SJCRH30 (cell line): ENCODE results near the gene UBE2E2. TPM values are rescaled to one million over a fixed set of nuclear protein-coding genes. Genes with fewer than 3 reads are reported as not detected.
A peak's percentile ranks its signal among the peaks of the same experiment; 100 is the strongest.
"Not testable (repeated sequence)": the region's sequence is repeated elsewhere in the genome, so short reads cannot be mapped to it uniquely, and the experiment has no call there.

Experiments used
- DNase-seq, 2 experiments: peaks; one replicate each; pipeline ENCODE4 v3.0.0-alpha.2; 2015 to 2020
- H3K27ac ChIP-seq: fragments of 250-450 bp; sonication (Bioruptor Pico); 2 replicates; pipeline ENCODE4 v1.5.1; 2020; ENCODE audit warnings: mild to moderate bottlenecking, moderate library complexity
- H3K27me3 ChIP-seq: fragments of 250-450 bp; sonication (Bioruptor Pico); 2 replicates; pipeline ENCODE4 v1.5.1; 2020; ENCODE audit warnings: mild to moderate bottlenecking, moderate library complexity
- H3K36me3 ChIP-seq: fragments of 250-450 bp; sonication (Bioruptor Pico); 2 replicates; pipeline ENCODE4 v1.5.1; 2020; ENCODE audit warnings: mild to moderate bottlenecking, moderate library complexity
- H3K4me1 ChIP-seq: fragments of 250-450 bp; sonication (Bioruptor Pico); 2 replicates; pipeline ENCODE4 v1.5.1; 2020; ENCODE audit warnings: mild to moderate bottlenecking, moderate library complexity
- H3K4me3 ChIP-seq: fragments of 250-450 bp; sonication (Bioruptor Pico); 2 replicates; pipeline ENCODE4 v1.5.1; 2020; ENCODE audit warnings: mild to moderate bottlenecking, moderate library complexity
- H3K9me3 ChIP-seq: fragments of 250-450 bp; sonication (Bioruptor Pico); replicated peaks from 2 replicates; pipeline ENCODE4 v1.5.1; 2020; ENCODE audit warnings: mild to moderate bottlenecking, moderate library complexity
- total RNA-seq: library from RNA; depleted of rRNA; stranded (reverse); fragments of >200 nt; shearing (Covaris generic); gene quantifications from 2 replicates; pipeline ENCODE4 v1.2.3, GENCODE V29; 2014

The UBE2E2 gene
- total RNA-seq, 1 experiment from 2014 or later, result 96.3 TPM

DNA sequence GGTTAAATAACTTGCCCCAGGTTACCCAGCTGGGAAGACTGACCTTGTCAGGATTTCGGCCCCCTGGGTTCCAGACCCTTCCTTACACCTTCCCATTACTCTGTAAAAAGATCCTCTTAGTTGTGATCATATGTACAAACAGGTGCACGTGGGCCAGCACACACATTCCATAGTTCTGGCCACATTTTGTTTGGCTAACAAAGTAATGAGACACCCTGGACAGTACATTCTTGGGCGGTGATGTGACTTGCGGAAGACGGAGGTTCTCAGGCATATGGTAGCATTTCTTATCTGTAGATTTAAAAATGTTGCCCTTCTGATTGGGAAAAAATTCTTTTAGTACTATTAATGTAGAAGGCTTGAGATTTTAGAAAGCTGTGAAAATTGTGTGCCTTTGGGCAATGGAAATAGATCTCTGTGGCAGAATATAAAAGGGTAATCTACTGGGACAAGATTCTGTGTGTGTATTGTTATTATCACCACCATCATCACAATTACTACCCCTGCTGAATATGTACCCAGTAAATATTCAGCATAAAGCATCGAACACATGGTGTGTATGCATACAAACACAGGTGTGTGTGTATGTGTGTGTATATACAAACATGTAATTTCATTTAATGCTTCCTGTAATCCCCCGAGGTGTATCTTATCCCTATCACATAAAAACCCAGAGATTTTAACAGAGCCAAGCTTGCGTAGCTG, 397.2 kb downstream of the UBE2E2 start:
- H3K9me3 ChIP-seq, result no peaks in the 10 kb centered on the region
- no peak overlapping the region for H3K4me3 ChIP-seq
- peak overlapping the region; percentile 81 for H3K27ac ChIP-seq
- no peaks in the 10 kb centered on the region for H3K27me3 ChIP-seq
- no peaks in the 10 kb centered on the region for H3K36me3 ChIP-seq
- H3K4me1 ChIP-seq, result peaks cover 26% of the 10 kb centered on the region
- peak; percentile 89 to 95 for DNase-seq

DNA sequence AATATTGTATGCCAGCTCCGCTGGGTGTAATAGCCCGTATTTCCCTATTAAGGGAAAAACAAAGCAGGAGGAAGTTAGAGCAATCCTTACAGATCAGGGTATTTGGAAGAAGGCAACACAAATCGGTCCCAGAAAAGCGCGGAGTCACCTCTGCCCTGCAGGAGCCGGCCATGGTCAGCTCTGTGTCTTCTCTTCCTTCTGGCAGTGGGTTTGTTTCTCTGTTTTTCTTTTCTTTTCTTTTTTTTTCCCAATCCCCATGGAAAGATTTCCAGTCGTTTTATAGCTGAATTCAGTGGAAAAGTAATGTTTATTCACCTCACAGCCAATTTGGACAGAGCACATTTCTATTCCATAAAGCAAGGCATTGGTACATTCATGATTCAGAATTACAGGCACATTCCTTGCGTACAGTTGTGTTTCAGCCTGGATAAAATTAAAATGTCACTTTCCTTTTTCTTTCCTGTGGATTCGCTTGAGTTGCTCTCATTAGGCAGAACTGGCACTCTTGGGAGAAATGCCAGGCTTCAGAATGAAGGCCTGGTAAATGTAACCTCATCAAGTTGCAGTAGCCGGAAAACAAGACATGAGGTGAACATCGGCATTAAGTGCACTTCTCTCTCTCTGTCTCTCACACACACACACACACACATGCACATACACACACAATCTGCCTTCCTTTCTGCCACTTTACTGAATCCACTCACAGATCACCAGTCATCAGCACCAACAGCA, 398.1 kb downstream of the UBE2E2 start:
- H3K27ac ChIP-seq, result peak overlapping the region; percentile 81
- no peaks in the 10 kb centered on the region for H3K36me3 ChIP-seq
- no peak overlapping the region for H3K4me3 ChIP-seq
- no peaks in the 10 kb centered on the region for H3K9me3 ChIP-seq
- H3K27me3 ChIP-seq, result no peaks in the 10 kb centered on the region
- no peak for DNase-seq
- peaks cover 25% of the 10 kb centered on the region for H3K4me1 ChIP-seq

DNA sequence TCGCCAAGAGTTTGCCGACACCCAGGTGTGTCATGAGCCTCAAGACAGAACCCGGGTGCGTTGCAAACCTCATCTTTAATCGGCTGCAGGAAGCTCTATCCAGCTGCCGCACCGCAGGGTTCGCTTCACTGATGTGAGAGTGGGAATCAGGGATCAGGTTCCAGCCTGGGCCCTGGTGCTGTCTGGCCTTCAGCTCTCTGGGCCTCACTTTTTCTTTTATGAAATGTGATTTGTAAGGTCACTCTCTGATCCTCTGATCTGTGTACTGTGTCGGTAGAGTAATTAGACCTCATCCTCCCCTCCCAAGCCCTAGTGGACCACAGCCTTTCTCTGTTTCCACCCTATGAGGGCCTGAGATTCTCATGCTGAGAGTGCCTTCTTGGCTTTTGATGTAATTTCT, 399.8 kb downstream of the UBE2E2 start:
- peak in 1 of 2 experiments; percentile 58 for DNase-seq
- H3K27me3 ChIP-seq, result no peaks in the 10 kb centered on the region
- no peak overlapping the region for H3K27ac ChIP-seq
- no peaks in the 10 kb centered on the region for H3K36me3 ChIP-seq
- H3K4me1 ChIP-seq, result peaks cover 25% of the 10 kb centered on the region
- no peak overlapping the region for H3K4me3 ChIP-seq
- no peaks in the 10 kb centered on the region for H3K9me3 ChIP-seq

DNA sequence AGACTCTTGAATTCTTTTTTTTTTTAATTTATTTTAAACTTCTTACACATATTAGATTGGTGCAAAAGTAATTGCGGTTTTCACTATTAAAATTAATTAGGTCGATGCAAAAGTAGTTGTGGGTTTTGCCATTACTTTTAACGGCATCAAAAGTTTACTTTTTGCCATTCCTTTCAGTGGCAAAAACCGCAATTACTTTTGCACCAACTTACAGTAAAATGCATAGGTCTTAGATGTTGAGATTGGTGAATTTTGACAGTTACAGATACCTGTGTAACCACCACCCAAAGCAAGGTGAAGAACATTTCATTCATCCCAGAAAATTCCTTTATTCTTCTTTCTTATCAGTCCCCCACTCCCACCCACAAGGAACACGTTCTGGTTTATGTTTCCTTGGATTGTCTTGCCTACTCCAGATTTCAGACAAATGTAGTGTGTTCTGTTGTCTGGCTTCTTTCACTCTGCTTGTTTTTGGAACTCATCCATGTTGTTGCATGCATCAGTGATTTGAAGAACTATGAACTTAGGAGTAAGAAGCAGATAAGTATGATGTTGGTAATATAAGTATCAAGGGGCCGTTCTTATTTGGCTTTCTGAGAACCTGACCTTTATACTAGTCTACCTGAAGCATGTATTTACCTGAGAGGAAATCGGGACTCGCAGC, 404.2 kb downstream of the UBE2E2 start:
- no peak for DNase-seq
- Histone ChIP-seq H3K9me3 (no peaks in the 10 kb centered on the region), H3K4me1 (peaks cover 7% of the 10 kb centered on the region), H3K4me3 (no peak overlapping the region), H3K27ac (no peak overlapping the region), H3K27me3 (no peaks in the 10 kb centered on the region), H3K36me3 (no peaks in the 10 kb centered on the region)

DNA sequence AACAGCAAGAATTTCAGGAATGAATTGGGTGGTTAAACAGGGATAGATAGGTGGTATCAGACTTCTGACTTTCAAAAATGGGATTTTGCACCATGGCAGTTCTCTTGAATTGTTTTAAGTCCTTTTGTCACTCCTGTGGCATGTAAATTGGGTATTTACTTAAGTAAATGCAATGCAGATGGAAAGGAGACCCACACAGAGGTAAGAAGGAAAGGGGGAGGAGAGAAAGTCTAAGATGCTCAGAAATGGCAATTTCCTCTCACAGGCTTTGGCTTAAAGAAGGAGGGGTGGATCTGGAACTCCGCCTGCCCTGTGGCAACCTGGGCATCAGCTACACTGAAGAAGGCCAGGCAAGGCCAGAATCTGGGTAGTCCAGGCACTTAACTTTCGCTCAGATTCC, 405.5 kb downstream of the UBE2E2 start:
- Histone ChIP-seq H3K36me3 (no peaks in the 10 kb centered on the region), H3K4me1 (peaks cover 17% of the 10 kb centered on the region), H3K27ac (no peak overlapping the region), H3K27me3 (no peaks in the 10 kb centered on the region), H3K4me3 (no peak overlapping the region), H3K9me3 (no peaks in the 10 kb centered on the region)
- no peak for DNase-seq

DNA sequence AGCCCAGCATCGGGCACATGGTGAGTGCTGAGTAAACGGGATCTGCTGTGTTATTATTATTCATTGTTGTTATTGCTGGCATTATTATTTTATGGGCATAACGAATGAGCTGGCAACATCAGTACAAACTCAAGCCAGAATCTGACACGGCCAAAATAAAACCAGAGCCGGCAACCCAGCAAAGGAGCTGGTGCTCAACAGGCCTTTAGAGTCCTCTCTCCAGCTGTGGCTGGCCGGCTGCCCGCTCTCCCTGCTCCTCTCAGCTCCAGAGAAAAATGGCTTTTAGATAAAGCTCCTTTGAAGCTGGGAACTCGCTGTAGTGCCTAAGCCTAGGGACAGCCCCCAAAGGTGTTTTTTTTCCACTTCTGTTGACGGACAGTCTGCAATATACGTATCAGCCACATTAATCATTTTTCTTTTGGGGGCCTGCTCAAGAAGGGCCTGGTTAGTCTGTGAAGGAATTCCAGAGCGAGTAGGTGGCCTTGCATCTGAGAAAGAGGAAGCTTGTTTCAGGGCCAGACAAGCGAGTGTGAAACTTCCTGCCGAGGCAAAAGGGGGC, 408.7 kb downstream of the UBE2E2 start:
- Histone ChIP-seq H3K27me3 (no peaks in the 10 kb centered on the region), H3K9me3 (no peaks in the 10 kb centered on the region), H3K4me3 (peak overlapping the region; percentile 53), H3K4me1 (peaks cover 23% of the 10 kb centered on the region), H3K36me3 (no peaks in the 10 kb centered on the region), H3K27ac (peak overlapping the region; percentile 84)
- DNase-seq, result peak; percentile 89 to 93

DNA sequence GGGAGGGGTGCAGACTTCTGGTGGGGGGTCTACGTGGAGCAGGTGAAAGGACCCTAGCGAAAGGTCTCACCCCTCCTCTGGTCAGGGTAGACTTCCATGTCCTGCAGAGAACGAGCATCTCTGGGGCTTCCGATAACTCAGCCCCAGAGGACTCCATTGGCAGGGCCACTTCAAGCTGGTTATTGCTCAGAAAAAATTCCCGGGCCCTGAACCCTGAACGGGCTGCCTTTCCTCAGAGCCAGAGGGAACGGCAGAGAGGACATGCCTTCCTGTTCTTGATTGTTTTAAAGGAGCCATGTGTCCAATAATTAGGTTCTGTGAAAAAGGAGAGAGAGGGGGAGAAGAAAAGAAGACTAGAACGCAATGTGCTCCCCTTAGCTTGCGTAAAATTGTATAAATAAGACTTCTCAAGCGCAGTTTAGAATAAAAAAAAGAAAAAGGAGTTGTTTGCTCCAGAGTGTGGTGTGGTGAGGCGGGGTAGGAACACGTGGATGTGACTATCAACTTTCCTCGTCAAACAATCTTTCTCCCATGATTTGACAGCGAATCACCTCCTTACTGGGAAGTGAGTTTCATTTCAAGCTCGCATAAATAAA, 409.3 kb downstream of the UBE2E2 start:
- peak overlapping the region; percentile 53 for H3K4me3 ChIP-seq
- H3K4me1 ChIP-seq, result peaks cover 23% of the 10 kb centered on the region
- peak; percentile 83 to 91 for DNase-seq
- no peaks in the 10 kb centered on the region for H3K27me3 ChIP-seq
- no peaks in the 10 kb centered on the region for H3K9me3 ChIP-seq
- H3K27ac ChIP-seq, result peak overlapping the region; percentile 84
- no peaks in the 10 kb centered on the region for H3K36me3 ChIP-seq

DNA sequence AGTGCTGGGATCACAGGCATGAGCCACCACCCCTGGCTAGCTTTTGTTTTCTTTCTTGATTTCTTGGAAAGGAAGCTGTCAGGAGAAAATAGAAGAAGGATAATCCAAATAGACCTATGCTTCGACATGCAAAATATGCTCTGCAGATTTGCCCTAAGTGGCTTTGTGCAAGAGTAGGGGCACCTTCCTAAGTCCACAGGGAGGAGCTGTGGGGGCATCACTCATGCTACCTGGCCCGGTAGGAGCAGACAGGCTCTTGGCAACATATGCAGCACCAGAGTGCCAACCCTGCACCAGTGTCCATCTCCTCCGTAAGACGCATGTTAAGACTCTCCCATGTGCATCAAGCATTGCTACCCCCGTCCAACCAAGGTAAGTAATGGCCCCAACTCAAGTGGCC, 411.9 kb downstream of the UBE2E2 start:
- no peak for DNase-seq
- Histone ChIP-seq H3K27ac (no peak overlapping the region), H3K36me3 (no peaks in the 10 kb centered on the region), H3K4me3 (no peak overlapping the region), H3K4me1 (peaks cover 23% of the 10 kb centered on the region), H3K9me3 (no peaks in the 10 kb centered on the region), H3K27me3 (no peaks in the 10 kb centered on the region)

DNA sequence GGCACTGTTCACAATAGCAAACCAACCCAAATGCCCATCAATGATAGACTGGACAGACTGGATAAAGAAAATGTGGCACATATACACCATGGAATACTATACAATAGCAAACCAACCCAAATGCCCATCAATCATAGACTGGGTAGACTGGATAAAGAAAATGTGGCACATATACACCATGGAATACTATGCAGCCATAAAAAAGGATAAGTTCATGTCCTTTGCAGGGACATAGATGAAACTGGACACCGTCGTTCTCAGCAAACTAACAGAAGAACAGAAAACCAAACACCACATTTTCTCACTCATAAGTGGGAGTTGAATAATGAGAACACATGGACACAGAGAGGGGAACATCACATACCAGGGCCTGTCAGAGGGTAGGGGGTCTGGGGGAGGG, 415.3 kb downstream of the UBE2E2 start:
- H3K4me1 ChIP-seq, H3K27ac ChIP-seq, H3K27me3 ChIP-seq, H3K4me3 ChIP-seq, DNase-seq, H3K36me3 ChIP-seq, H3K9me3 ChIP-seq: not testable (repeated sequence)

DNA sequence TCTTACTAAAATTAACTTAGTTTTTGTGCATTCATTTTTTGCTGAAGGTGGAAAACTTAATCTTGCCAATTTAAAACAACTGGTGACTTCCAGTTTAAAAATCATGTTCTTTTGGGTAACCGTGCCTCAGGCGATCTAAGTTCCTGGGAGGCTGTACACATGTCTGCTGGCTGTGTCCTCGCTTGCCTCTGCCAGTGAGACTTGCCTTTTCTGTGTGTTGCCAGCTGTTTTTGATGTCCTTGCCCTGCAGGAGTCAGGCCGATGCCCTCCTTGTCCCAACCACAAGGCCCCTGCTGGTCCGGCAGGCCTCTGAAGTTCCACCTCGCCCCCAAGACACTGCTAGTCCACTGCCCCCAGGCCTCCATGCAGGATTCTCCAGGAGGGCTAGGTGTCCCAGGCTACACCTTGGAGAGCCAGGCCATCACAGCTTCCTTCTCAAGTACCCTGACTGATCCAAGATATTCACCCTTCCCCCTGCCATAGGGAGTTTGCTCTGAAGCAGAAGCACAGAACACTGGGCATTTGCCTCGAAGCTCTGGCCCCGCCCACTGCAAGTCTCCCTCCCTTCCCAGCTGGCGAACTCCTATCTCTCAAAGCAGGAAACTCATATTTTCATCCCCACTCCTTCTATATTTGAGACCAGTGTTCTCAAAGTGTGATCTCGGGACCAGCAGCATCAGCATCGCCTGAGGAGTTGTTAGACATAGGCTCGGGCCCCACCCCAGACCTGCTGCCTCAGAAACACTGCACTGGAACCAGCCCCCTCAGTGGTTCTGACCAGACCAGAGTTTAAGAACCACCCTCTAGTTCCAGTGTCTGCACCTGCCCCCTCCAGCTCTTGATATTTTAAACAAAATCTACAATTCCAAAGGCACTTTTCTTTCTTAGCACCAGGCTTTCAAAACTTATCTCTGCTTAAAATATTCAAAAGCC, 416.8 kb downstream of the UBE2E2 start:
- Histone ChIP-seq H3K27me3 (no peaks in the 10 kb centered on the region), H3K4me1 (no peaks in the 10 kb centered on the region), H3K27ac (no peak overlapping the region), H3K36me3 (no peaks in the 10 kb centered on the region), H3K4me3 (no peak overlapping the region), H3K9me3 (no peaks in the 10 kb centered on the region; the same call in 1 of the 2 replicates)
- peak in 1 of 2 experiments; percentile 36 for DNase-seq

DNA sequence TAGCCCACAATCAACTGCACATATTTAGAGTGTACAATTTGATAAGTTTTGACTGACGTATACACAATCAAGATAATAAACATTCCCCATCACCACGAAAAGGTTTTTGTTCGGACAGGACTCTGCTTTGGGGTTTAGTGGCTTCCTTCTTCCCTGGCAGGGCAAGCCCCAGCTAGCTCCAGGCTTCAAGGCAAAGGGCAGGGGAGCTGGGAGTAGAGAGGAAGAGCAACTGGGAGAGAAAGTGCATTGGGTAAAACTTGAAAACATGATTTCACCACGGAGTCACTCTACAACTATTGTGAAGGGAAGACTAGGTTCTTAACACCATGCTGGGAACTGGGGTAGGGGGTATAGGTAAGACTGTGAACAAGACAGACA, 417.5 kb downstream of the UBE2E2 start:
- no peak overlapping the region for H3K4me3 ChIP-seq
- H3K4me1 ChIP-seq, result no peaks in the 10 kb centered on the region
- H3K9me3 ChIP-seq, result no peaks in the 10 kb centered on the region; the same call in 1 of the 2 replicates
- H3K27me3 ChIP-seq, result no peaks in the 10 kb centered on the region
- no peaks in the 10 kb centered on the region for H3K36me3 ChIP-seq
- DNase-seq, result no peak
- no peak overlapping the region for H3K27ac ChIP-seq

DNA sequence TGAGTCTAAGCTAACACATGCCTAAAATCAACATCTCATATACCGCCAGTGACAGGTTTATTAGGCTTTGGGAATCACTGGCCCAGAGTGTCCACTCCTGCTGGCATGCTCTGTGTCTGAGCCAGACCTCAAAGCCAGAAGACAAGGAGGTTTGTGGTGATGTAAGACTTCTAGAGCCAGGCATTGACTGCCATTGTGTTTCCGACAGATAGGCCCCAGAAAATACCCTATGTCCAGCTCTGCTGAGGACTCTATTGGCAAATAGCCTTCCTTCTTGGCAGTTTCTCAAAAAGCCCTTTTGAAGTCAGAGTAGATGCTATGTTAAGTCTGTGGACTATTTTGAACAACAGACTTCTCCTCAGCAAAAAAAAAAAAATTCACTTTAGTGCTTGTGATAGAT, 420.7 kb downstream of the UBE2E2 start:
- Histone ChIP-seq H3K4me1 (peaks cover 1% of the 10 kb centered on the region; the same call in 1 of the 2 replicates), H3K27ac (no peak overlapping the region), H3K4me3 (no peak overlapping the region), H3K36me3 (no peaks in the 10 kb centered on the region), H3K9me3 (no peaks in the 10 kb centered on the region; the same call in 1 of the 2 replicates), H3K27me3 (no peaks in the 10 kb centered on the region)
- no peak for DNase-seq

DNA sequence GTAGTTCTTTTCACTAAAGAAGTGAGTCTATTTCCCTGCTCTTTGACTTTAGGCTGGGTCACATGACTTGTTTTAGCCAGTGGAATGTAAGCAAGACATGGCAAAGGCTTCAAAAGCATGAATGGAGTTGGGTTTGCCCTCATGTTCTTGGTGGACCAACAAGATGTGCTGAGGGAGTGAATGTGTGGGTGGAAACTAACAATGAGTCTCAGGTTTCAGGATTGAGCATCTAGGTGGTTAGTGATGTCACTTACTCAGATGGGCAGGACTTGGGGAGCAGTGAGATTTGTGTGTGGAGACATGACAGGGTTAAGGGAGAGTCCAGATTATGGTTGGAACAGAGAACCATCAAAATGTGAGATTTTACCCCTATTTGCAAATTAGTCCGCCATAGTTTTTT, 421.2 kb downstream of the UBE2E2 start:
- DNase-seq, result no peak
- no peaks in the 10 kb centered on the region for H3K36me3 ChIP-seq
- no peak overlapping the region for H3K4me3 ChIP-seq
- peaks cover 6% of the 10 kb centered on the region; the same call in 1 of the 2 replicates for H3K4me1 ChIP-seq
- no peaks in the 10 kb centered on the region; the same call in 1 of the 2 replicates for H3K9me3 ChIP-seq
- no peaks in the 10 kb centered on the region for H3K27me3 ChIP-seq
- no peak overlapping the region for H3K27ac ChIP-seq

DNA sequence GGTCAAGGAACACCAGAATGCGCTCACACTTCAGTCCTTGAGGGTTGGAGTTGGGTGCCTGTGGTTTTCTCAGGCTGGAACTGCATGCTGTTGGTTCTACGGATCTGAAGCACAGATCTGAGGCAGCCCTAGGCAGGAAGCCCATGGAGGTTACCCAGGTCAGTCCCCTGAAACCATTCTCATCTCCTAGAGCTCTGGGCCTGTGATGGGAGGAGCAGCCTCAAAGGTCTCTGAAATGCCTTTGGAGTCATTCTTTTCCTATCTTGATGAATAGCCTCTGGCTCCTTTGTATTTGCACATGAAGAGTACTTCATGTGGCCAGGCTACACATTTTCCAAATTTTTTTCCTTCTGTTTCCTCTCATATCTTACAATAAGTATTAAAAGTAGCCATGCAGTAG, 423.3 kb downstream of the UBE2E2 start:
- no peak overlapping the region for H3K4me3 ChIP-seq
- DNase-seq, result no peak
- no peaks in the 10 kb centered on the region for H3K36me3 ChIP-seq
- peaks cover 12% of the 10 kb centered on the region for H3K4me1 ChIP-seq
- H3K27me3 ChIP-seq, result no peaks in the 10 kb centered on the region
- H3K27ac ChIP-seq, result no peak overlapping the region
- no peaks in the 10 kb centered on the region; the same call in 1 of the 2 replicates for H3K9me3 ChIP-seq
